WTC11 (cell line): ENCODE results near the gene PPP1R14B. TPM values are rescaled to one million over a fixed set of nuclear protein-coding genes. Genes with fewer than 3 reads are reported as not detected.

Experiments
- ATAC-seq: fragments of 200-7000 bp; cut with Tn5 transposase; 2 replicates; pipeline ENCODE4 v1.10.0; 2021; ENCODE audit warnings: mild to moderate bottlenecking, moderate library complexity
- CTCF ChIA-PET: fragments of 300-600 bp; sonication (Branson Sonifier 250); formaldehyde crosslinking; loops from one replicate; lab custom pipeline; 2021; ENCODE audit warnings: antibody characterized with exemption; lab: Charles Lee
- POLR2A ChIA-PET: fragments of 350-600 bp; sonication (Branson Sonifier 250); formaldehyde crosslinking; loops from one replicate; lab custom pipeline; 2021; ENCODE audit warnings: antibody characterized with exemption; lab: Charles Lee
- DNase-seq: peaks from one replicate; pipeline ENCODE4 v3.0.0; 2021; ENCODE audit warnings: low spot score
- H3K27ac Mint-ChIP-seq: 2 replicates; pipeline ENCODE4 v1.8.0; 2021; ENCODE audit warnings: mixed read lengths
- H3K27me3 Mint-ChIP-seq: 2 replicates; pipeline ENCODE4 v1.8.0; 2021; ENCODE audit warnings: low read depth, mild to moderate bottlenecking, moderate library complexity, mixed read lengths
- H3K36me3 Mint-ChIP-seq: 2 replicates; pipeline ENCODE4 v1.8.0; 2021; ENCODE audit warnings: mixed read lengths
- H3K4me1 Mint-ChIP-seq: 2 replicates; pipeline ENCODE4 v1.8.0; 2022; ENCODE audit warnings: mixed read lengths
- H3K4me3 Mint-ChIP-seq: 2 replicates; pipeline ENCODE4 v1.8.0; 2021; ENCODE audit warnings: mild to moderate bottlenecking, moderate library complexity, mixed read lengths
- H3K9me3 Mint-ChIP-seq: 2 replicates; pipeline ENCODE4 v1.8.0; 2021; ENCODE audit warnings: mixed read lengths
- ATF1 ChIP-seq: sonication (generic); formaldehyde crosslinking; IDR thresholded peaks from 2 replicates; pipeline ENCODE4 v1.8.1; 2023; ENCODE audit warnings: mild to moderate bottlenecking, moderate library complexity, missing genetic modification reagents
- E2F4 ChIP-seq: sonication (generic); formaldehyde crosslinking; IDR thresholded peaks from 2 replicates; pipeline ENCODE4 v1.8.1; 2022; ENCODE audit warnings: low read depth, mild to moderate bottlenecking, moderate library complexity, missing genetic modification reagents, borderline replicate concordance
- ESRRA ChIP-seq: sonication (generic); formaldehyde crosslinking; IDR thresholded peaks from 2 replicates; pipeline ENCODE4 v1.8.1; 2022; ENCODE audit warnings: mild to moderate bottlenecking, missing genetic modification reagents, borderline replicate concordance
- FOXK1 ChIP-seq: sonication (generic); formaldehyde crosslinking; IDR thresholded peaks from 2 replicates; pipeline ENCODE4 v1.8.0; 2022; ENCODE audit warnings: mild to moderate bottlenecking, moderate library complexity, missing genetic modification reagents
- GABPB1 ChIP-seq: sonication (generic); formaldehyde crosslinking; IDR thresholded peaks from 2 replicates; pipeline ENCODE4 v1.8.1; 2023; ENCODE audit warnings: mild to moderate bottlenecking, missing genetic modification reagents
- HMGXB4 ChIP-seq: sonication (generic); formaldehyde crosslinking; IDR thresholded peaks from 2 replicates; pipeline ENCODE4 v1.8.1; 2023; ENCODE audit warnings: mild to moderate bottlenecking, moderate library complexity, missing genetic modification reagents
- KAT7 ChIP-seq: sonication (generic); formaldehyde crosslinking; IDR thresholded peaks from 2 replicates; pipeline ENCODE4 v1.8.1; 2023; ENCODE audit warnings: missing genetic modification reagents, mild to moderate bottlenecking, borderline replicate concordance
- NFATC4 ChIP-seq: fragments of 250-450 bp; sonication (Bioruptor Pico); IDR thresholded peaks from 2 replicates; pipeline ENCODE4 v1.9.0; 2021; ENCODE audit warnings: mild to moderate bottlenecking
- OVOL2 ChIP-seq: fragments of 250-450 bp; sonication (Bioruptor Pico); IDR thresholded peaks from 2 replicates; pipeline ENCODE4 v1.9.0; 2021; ENCODE audit warnings: mild to moderate bottlenecking, borderline replicate concordance
- PRDM15 ChIP-seq: sonication (generic); formaldehyde crosslinking; IDR thresholded peaks from 2 replicates; pipeline ENCODE4 v1.8.0; 2022; ENCODE audit warnings: missing genetic modification reagents
- SMAD4 ChIP-seq: sonication (generic); formaldehyde crosslinking; IDR thresholded peaks from 2 replicates; pipeline ENCODE4 v1.8.0; 2022; ENCODE audit warnings: mild to moderate bottlenecking, missing genetic modification reagents
- TEAD1 ChIP-seq: sonication (generic); formaldehyde crosslinking; IDR thresholded peaks from 2 replicates; pipeline ENCODE4 v1.8.0; 2022; ENCODE audit warnings: mild to moderate bottlenecking, missing genetic modification reagents
- ZNF219 ChIP-seq: sonication (generic); formaldehyde crosslinking; IDR thresholded peaks from 2 replicates; pipeline ENCODE4 v1.8.0; 2023; ENCODE audit warnings: missing genetic modification reagents, mild to moderate bottlenecking, borderline replicate concordance
- ZNF263 ChIP-seq: sonication (generic); formaldehyde crosslinking; IDR thresholded peaks from 2 replicates; pipeline ENCODE4 v1.8.1; 2022; ENCODE audit warnings: low read depth, mild to moderate bottlenecking, moderate library complexity, missing genetic modification reagents
- ZNF281 ChIP-seq: sonication (generic); formaldehyde crosslinking; IDR thresholded peaks from 2 replicates; pipeline ENCODE4 v1.8.0; 2023; ENCODE audit warnings: mild to moderate bottlenecking, missing genetic modification reagents
- ZNF512 ChIP-seq: sonication (generic); formaldehyde crosslinking; IDR thresholded peaks from 2 replicates; pipeline ENCODE4 v1.8.1; 2022; ENCODE audit warnings: missing genetic modification reagents, borderline replicate concordance
- ZNF671 ChIP-seq: fragments of 250-450 bp; sonication (Bioruptor Pico); IDR thresholded peaks from 2 replicates; pipeline ENCODE4 v1.8.0; 2021; ENCODE audit warnings: mild to moderate bottlenecking
- total RNA-seq: library from RNA; stranded (reverse); gene quantifications from 3 replicates; pipeline ENCODE4 v1.2.3, GENCODE V29; 2021

PPP1R14B gene
- total RNA-seq, 1 experiment from 2014 or later, result 471 TPM

GRCh38 chr11:64208796-64209562 lies 37.8 kb downstream of the PPP1R14B start:
- H3K36me3 Mint-ChIP-seq, result peaks cover 10% of the 10 kb centered on the region
- ChIA-PET CTCF (interaction anchor here (1.0 to 2.0 kb wide), 3 partner anchors 92 to 146 kb away, joined by 3 to 8 read pairs (median 6); no protein-coding TSS in a partner anchor), POLR2A (interaction anchor here (0.5 kb wide), 1 partner anchor 21 kb away, joined by 5 read pairs; no protein-coding TSS in a partner anchor)
- H3K27me3 Mint-ChIP-seq, result no peaks in the 10 kb centered on the region
- DNase-seq (no peak), ATAC-seq (no peak)
- no peak overlapping the region for H3K4me3 Mint-ChIP-seq
- no peaks in the 10 kb centered on the region for H3K9me3 Mint-ChIP-seq
- H3K4me1 Mint-ChIP-seq, result peaks cover 6% of the 10 kb centered on the region
- H3K27ac Mint-ChIP-seq, result no peak overlapping the region; the same call in 1 of the 2 replicates
- TF ChIP-seq ZNF281 (CRISPR knock-in tag) (no peak), OVOL2 (CRISPR knock-in tag) (no peak), FOXK1 (CRISPR knock-in tag) (no peak), ZNF263 (no peak), PRDM15 (no peak), HMGXB4 (CRISPR knock-in tag) (no peak), NFATC4 (CRISPR knock-in tag) (no peak), SMAD4 (CRISPR knock-in tag) (no peak)
- TF ChIP-seq, all 79 proteins: peak for 0

GRCh38 chr11:64208086-64208795 lies 38.5 kb downstream of the PPP1R14B start:
- H3K27me3 Mint-ChIP-seq, result no peaks in the 10 kb centered on the region
- DNase-seq (no peak), ATAC-seq (no peak)
- H3K4me3 Mint-ChIP-seq, result no peak overlapping the region
- H3K4me1 Mint-ChIP-seq, result peaks cover 6% of the 10 kb centered on the region
- no peaks in the 10 kb centered on the region for H3K9me3 Mint-ChIP-seq
- no peak overlapping the region for H3K27ac Mint-ChIP-seq
- POLR2A ChIA-PET, result interaction anchor here (1.5 kb wide), 1 partner anchor 11 kb away, joined by 4 read pairs; no protein-coding TSS in a partner anchor
- CTCF ChIA-PET, result interaction anchor here (0.6 to 5.4 kb wide), 8 partner anchors 9 to 555 kb away, joined by 3 to 76 read pairs (median 7); partner anchors contain the start of genes FLRT1 and PLCB3
- H3K36me3 Mint-ChIP-seq, result peaks cover 18% of the 10 kb centered on the region
- TF ChIP-seq TEAD1 (CRISPR knock-in tag), result no peak
- no peak for TF ChIP-seq KAT7 (CRISPR knock-in tag)
- TF ChIP-seq FOXK1 (CRISPR knock-in tag), result no peak
- TF ChIP-seq ZNF512 (CRISPR knock-in tag), result no peak
- TF ChIP-seq ZNF219, result no peak
- TF ChIP-seq E2F4, result no peak
- no peak for TF ChIP-seq ATF1 (CRISPR knock-in tag)
- no peak for TF ChIP-seq ZNF671 (CRISPR knock-in tag)
- no peak for TF ChIP-seq ESRRA (CRISPR knock-in tag)
- no peak for TF ChIP-seq GABPB1 (CRISPR knock-in tag)
- no peak for TF ChIP-seq ZNF281 (CRISPR knock-in tag)
